Measurements from ENCODE around the gene HCN1.

- TF ChIP-seq SP4 (CRISPR knock-in tag; IDR thresholded peaks at IDR 0.05), result no peak
- no peak for TF ChIP-seq ZNF33A (CRISPR knock-in tag; IDR thresholded peaks at IDR 0.05; ENCODE audit: borderline replicate concordance)
- TF ChIP-seq HNRNPK (IDR thresholded peaks at IDR 0.05; ENCODE audit: low read depth, low read length, poor library complexity, severe bottlenecking), result no peak
Measured at GRCh38 chr5:45672271-45672670, 23.9 kb downstream of the HCN1 start.

All from HepG2 (cell line).